Measurements from ENCODE around the gene RPS6KA5.
"Not testable (repeated sequence)": the region's sequence is repeated elsewhere in the genome, so short reads cannot be mapped to it uniquely, and the experiment has no call there.

Gene RPS6KA5

GRCh38 chr14:90853116-90853515 is 207.3 kb downstream of the RPS6KA5 start:
- DNase-seq (ENCODE audit: low read depth, low spot score) = no peak

GRCh38 chr14:90851327-90852036 is 209.0 kb downstream of the RPS6KA5 start:
- DNase-seq (ENCODE audit: low read depth, low spot score) = no peak

More at GRCh38 chr14:90853116-90853515, 207.3 kb downstream of the RPS6KA5 start:
- no peak overlapping the region for H3K4me3 ChIP-seq (ENCODE audit: low read length)

GRCh38 chr14:90850487-90850886 is 210.0 kb downstream of the RPS6KA5 start:
- H3K4me3 ChIP-seq (ENCODE audit: low read length) = no peak overlapping the region
- DNase-seq (ENCODE audit: low read depth, low spot score) = no peak

More at GRCh38 chr14:90851327-90852036, 209.0 kb downstream of the RPS6KA5 start:
- H3K4me3 ChIP-seq (ENCODE audit: low read length) = no peak overlapping the region

DNA sequence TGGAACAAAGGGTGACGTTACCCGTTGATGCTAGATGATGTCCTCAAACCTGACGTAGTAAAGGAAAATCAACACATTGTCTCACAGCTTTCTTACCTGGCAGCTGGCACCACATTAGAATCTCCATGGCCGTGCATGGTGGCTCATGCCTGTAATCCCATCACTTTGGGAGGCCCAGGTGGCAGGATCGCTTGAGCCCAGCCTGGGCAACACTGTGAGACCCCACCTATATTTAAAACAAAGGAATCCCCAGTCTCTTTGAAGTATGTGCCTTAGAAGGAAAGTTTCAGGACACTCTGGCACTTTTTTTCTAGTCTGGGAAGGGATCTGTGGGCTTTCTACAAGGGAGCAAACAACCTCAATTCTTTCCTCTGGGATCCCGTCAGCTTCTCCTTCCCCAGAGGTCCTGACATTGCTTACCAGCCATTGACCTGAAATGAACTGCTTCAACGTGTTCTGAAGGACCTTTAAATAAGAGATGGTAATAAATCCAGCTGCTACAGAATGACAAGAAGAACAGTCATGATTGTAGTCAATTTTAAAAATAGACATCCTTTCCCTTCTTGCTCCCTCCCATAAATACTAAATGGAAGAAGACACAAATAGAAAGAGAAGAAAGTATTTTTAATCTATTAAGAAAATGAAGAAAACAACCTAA is 210.5 kb downstream of the RPS6KA5 start:
- H3K4me3 ChIP-seq (ENCODE audit: low read length) = no peak overlapping the region
- DNase-seq (ENCODE audit: low read depth, low spot score) = no peak

DNA sequence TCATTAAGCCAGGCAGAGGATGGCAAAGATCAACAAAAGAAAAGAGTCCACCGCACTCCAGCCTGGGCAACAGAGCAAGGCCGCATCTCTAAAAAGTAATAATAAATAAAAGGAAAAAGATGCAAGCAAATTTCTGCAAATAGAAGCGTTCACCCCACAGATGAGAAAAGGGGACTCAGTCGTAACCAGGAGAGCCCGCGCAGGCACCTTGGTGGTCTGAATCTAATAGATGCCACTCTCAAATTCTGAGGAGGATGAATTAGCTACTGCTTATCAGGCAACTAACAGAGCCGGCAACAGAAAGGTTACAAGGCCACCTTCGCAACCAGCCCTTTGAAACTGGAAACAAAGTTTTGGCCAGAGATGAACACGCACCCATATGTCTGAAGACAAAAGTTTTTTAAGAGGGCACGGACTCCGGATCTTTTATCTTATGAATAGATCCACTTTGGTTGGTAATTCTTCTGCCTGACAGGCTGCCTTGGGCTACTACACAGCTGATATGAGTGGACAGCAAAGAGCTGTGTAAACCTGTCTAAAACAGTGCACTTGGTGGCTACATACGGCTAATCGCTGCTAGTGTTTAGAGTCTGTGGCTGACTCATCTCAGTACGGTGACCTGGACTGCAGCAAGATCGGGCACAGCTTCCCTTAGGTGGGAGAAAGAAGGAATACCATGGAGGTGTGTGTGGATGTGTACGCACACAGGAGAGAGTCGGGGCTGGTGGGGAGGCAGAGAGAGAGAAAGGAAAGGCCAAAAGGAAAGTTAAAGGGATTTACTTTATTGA is 211.3 kb downstream of the RPS6KA5 start:
- no peak overlapping the region for H3K4me3 ChIP-seq (ENCODE audit: low read length)
- DNase-seq (ENCODE audit: low read depth, low spot score) = no peak

DNA sequence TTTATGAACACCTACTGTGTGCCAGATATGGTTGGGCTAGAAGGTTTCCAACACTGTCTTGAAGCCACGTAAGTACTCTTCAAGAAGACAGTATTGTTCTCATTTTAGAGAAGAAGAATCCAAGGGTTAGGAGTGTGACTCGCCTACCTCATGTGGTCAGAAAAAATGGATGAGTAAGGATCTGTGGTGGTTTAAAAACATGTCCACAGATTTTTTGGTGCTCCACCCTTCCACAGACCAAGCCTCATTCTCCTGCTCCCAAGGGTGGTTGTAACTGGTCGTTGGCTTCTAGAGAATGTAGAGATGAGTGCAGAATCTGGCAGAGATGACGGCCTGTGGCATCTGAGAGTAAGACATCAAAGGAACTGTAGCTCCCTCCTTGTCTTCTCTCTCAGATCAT is 213.9 kb downstream of the RPS6KA5 start:
- no peak overlapping the region for H3K4me3 ChIP-seq (ENCODE audit: low read length)
- DNase-seq (ENCODE audit: low read depth, low spot score) = no peak

DNA sequence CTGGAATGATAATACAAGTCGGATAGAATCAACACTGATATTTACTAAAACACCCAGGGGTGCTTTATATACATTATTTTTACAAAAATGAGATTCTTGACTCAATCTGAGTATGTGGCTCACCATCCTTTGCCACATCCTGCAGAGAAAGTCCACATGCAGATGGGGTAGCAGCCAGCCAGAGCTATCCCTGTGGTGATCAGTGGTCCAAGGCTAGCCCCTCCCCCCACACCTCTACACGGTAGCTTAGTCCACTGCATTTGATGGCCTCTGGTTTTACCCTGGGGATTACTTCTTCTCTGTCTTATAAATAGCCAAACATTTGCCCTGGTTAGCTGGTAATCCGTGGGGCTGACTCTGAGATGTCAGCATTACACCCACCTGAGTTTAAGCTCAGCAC is 216.1 kb downstream of the RPS6KA5 start:
- DNase-seq (ENCODE audit: low read depth, low spot score) = no peak
- no peak overlapping the region for H3K4me3 ChIP-seq (ENCODE audit: low read length)

- no peak for DNase-seq (ENCODE audit: low read depth, low spot score)
- H3K4me3 ChIP-seq (ENCODE audit: low read length) = no peak overlapping the region
These were observed 217.7 kb downstream of the RPS6KA5 start for GRCh38 chr14:90842726-90843125.

DNA sequence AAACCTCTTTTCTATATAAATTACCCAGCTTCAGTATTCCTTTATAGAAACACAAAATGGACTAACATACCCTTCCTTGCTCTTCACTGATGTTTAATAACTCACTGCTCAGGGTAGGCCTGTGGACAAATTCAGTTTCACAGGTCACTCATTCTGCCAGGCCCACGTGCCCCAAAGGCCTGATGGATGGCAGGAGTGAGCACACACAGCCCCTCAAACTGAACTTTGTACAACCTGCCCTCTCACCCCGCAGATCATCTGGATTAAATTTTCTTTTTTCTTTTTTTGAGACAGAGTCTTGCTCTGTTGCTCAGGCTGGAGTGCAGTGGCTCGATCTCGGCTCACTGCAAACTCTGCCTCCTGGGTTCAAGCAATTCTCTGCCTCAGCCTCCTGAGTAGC is 219.8 kb downstream of the RPS6KA5 start:
- H3K4me3 ChIP-seq (ENCODE audit: low read length); DNase-seq (ENCODE audit: low read depth, low spot score): not testable (repeated sequence)

GRCh38 chr14:90839889-90840266 is 220.6 kb downstream of the RPS6KA5 start:
- H3K4me3 ChIP-seq (ENCODE audit: low read length) = no peak overlapping the region
- DNase-seq (ENCODE audit: low read depth, low spot score) = no peak

- DNase-seq (ENCODE audit: low read depth, low spot score) = no peak
These were observed 221.2 kb downstream of the RPS6KA5 start for GRCh38 chr14:90839024-90839888.

DNA sequence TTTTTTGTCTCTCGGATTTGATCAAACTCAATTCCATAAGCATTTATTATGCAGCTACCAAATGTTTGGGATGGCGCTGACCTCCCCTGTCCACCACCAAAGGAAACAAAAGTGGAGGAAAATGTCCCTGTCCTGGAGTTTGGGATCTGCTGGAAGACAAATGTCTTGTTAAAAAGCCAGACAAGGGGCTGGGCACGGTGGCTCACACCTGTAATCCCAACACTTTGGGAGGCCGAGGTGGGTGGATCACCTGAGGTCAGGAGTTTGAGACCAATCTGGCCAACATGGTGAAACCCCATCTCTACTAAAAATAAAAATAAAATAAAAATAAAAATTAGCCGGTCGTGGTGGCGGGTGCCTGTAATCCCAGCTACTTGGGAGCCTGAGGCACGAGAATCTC is 221.9 kb downstream of the RPS6KA5 start:
- DNase-seq (ENCODE audit: low read depth, low spot score) = not testable (repeated sequence)

More at GRCh38 chr14:90839024-90839888, 221.2 kb downstream of the RPS6KA5 start:
- no peak overlapping the region for H3K4me3 ChIP-seq (ENCODE audit: low read length)

DNA sequence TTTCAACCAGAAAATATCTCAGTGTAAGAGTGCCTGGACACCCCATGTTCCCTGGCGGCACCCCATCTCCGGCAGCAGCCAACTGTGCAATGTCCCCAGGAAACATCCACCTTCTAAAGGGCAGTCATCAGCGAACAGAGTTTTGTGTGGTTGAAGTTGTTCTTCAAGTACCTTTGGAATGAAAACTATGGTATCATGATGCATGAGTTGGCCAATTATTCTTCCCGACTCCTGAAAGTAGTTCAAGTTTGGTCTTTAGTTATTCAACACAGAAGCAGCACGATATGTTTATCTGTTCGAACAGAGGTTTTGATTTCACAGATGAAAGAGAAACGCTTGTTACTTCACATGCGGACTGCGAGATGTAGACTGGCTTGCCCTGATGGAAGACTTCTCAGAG is 223.1 kb downstream of the RPS6KA5 start:
- DNase-seq (ENCODE audit: low read depth, low spot score) = no peak
- H3K4me3 ChIP-seq (ENCODE audit: low read length) = no peak overlapping the region

More for the DNA sequence above, 221.9 kb downstream of the RPS6KA5 start:
- H3K4me3 ChIP-seq (ENCODE audit: low read length) = not testable (repeated sequence)

DNA sequence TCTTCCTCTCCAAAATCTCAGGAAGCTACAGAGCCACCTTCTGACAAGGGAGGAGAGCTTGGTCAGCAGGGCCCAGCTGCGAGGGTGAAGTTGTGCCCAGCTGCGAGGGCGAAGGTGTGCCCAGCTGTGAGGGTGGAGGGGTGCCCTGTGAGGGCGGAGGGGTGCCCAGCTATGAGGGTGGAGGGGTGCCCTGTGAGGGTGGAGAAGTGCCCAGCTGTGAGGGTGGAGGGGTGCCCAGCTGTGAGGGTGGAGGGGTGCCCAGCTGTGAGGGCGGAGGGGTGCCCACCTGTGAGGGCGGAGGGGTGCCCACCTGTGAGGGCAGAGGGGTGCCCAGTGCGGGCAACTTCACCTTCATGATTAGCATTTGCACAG is 223.8 kb downstream of the RPS6KA5 start:
- no peak overlapping the region for H3K4me3 ChIP-seq (ENCODE audit: low read length)
- DNase-seq (ENCODE audit: low read depth, low spot score) = no peak

- DNase-seq (ENCODE audit: low read depth, low spot score) = no peak
- H3K4me3 ChIP-seq (ENCODE audit: low read length) = no peak overlapping the region
These were observed 228.6 kb downstream of the RPS6KA5 start for GRCh38 chr14:90831821-90832220.

DNA sequence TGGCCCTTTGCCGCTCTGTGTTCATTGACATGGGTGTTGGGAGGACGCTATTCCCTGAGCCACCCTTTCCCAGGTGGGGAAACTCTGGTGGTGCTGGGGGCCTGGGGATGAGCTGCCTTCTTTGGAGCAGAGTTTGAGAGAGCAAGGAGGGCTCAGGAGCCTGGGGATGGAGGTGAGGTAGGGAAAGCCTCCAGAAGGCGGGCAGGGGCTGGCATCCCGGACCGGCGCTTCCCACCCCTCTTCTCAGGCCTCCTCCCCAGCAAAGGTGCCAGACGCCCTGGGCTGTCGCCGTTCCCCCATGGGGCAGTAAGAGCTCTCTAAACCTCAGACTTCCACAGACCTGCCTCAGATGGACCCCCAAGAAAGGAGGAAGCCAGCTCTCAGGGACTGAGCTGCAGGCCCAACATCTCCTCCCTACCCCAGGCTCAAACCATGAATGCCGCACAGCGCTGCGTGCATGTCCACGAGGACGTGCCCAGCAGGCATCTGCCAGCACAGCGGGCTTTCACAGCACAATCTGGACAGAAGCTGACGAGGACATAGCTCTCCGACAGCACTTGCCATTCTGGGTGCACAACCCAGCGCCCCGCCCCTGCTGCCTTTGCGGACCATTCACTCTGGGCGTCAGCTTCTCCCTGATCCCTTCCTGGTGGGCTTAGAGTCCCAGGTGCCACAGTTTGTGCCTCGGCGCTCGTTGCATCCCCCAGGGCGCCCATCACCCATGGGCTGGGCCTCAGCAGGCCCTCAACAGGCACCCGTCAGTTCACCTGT is 229.3 kb downstream of the RPS6KA5 start:
- DNase-seq (ENCODE audit: low read depth, low spot score) = no peak

GRCh38 chr14:90829677-90830076 is 230.8 kb downstream of the RPS6KA5 start:
- no peak overlapping the region for H3K4me3 ChIP-seq (ENCODE audit: low read length)
- DNase-seq (ENCODE audit: low read depth, low spot score) = no peak

More for the DNA sequence above, 229.3 kb downstream of the RPS6KA5 start:
- H3K4me3 ChIP-seq (ENCODE audit: low read length) = no peak overlapping the region
